DMS53 treated with DMSO at 0.1 percent for 48 hours (cell line): ENCODE measurements around the gene SDHA.
"Not testable (repeated sequence)": the region's sequence is repeated elsewhere in the genome, so short reads cannot be mapped to it uniquely, and the experiment has no call there.

Experiments used
- DNase-seq: peaks from one replicate; lab custom pipeline; 2025; ENCODE audit not compliant: unreplicated experiment; lab: John Stamatoyannopoulos, UW

The SDHA gene

DNA sequence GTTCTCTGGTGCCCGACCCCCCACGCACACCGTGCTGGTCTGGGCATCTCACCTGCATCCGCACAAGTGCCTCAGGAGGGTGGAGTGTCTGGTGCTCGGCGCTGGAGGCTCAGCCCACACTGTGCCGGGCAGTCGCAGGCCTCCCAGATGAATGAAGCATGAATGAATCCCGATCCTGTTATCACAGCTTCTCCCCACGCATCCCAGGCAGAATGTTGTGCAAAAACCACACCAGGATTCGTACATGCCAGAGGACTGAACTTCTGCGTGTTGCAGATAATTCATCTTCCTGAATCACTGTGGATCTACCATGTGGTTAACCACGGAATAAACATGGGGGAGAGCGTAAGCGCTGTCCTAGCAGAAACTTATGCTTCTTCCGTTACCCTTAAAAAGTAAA, 78.8 kb downstream of the SDHA start:
- not testable (repeated sequence) for DNase-seq

DNA sequence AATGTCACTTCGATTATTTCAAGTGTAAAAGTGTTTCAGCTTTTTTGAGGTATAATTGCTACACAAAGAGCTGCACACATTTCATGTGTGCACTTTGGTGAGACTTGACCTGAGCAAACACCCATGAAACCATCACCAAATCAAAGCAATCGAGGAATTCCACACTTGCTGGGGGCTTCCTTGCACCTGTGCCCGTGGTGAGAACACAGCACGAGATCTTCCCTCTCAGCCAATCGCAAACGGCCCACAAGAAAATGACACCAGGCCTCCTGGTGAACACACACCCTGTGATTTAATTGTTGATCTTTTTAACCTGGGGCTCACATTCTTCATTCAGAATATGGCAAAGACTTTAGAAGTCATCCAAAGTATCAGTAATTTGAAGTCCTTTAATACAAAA, 79.3 kb downstream of the SDHA start:
- not testable (repeated sequence) for DNase-seq

DNA sequence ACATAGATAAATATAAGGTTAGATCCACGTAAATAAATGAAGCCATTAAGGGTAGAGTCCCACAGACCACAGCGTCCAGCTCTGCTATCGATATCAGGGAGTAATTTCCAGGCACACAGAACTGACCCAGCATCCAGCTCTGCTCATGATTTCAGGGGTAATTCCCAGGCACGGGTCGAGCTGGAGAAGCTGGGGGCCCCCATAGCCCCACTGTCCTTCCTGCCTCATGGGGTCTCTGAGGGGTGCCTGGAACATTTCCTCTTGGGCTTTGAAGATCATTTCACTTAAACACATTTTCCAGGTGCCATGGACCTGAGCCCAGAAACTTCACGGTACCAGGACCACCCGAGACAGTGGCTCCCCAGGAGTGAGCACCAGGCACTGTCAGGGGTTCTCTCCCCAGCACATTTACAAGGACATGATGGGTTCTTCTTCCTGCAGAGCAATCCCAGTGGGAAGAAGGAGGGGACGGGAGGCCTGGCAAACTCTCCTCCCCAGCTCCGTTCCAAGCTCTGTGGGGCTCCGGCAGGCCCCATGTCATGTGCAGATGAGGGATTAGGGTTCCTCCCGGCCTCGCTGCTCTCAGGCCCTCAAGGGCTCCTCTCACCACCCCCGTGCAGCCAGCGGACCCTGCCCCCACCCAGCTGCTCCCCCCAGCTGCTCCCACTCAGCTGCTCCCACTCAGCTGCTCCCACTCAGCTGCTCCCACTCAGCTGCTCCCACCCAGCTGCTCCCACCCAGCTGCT, 80.0 kb downstream of the SDHA start:
- DNase-seq: not testable (repeated sequence)

DNA sequence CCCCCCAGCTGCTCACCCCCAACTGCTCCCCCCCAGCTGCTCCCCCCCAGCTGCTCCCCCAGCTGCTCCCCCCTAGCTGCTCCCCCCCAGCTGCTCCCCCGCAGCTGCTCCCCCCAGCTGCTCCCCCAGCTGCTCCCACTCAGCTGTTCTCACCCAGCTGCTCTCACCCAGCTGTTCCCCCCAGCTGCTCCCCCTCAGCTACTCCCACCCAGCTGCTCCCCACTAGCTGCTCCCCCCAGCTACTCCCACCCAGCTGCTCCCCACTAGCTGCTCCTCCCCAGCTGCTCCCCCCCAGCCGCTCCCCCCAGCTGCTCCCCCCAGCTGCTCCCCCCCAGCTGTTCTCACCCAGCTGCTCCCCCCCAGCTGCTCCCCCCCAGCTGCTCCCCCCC, 80.6 kb downstream of the SDHA start:
- no peak for DNase-seq

DNA sequence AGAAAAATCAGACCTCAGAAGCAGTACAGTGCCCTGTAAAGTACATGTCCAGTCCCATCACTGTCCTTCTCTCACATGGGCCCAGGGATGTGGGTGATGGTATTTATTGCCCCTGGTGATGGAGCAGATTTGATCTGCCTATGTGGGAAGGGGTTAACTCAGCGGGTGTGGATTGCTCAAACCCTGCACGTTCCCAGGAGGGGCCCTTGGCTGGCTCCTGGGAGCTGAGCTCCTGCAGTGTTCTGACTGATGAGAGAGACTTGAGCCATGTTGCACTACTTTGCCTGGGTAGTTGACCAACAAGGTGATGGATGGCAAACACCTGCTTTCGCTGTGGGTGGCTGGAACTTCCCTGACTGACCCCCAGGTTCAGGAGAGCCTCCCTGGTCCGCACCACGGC, 81.8 kb downstream of the SDHA start:
- not testable (repeated sequence) for DNase-seq

DNA sequence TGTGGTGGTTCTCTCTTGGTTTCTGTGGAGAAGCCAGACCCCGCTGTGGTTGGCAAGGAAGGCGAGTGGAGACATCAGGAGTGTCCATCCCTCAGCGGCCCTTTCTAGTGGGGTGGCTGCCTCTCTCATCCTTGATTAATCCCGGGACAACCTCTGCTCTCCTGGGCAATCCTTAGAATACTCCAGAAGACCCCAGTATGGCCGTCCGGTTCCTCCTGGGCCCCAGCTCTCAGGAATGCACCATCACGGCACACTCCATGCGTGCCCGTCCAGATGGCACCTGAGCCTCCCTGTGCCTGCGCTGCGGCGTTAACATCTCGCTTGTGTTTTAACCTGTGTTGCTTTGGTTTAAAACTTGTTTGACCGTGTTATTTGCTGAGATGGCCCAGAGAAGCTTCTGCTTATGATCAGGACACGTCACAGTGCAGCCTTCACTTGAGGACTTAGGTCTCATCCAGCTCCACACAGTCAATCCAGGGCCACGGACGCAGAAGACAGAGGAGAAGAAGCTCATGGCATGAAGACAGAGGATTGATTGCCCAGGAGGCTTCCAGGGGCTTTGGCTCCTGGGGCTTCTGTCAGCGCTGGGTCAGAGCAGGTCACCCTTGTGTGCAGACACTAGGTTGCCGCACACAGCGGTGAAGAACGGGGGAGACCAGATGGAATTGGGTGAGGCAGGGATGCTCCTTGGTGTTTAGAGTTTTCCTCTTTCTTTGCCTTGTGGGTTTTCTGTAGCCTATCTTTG, 82.7 kb downstream of the SDHA start:
- DNase-seq: not testable (repeated sequence)

DNA sequence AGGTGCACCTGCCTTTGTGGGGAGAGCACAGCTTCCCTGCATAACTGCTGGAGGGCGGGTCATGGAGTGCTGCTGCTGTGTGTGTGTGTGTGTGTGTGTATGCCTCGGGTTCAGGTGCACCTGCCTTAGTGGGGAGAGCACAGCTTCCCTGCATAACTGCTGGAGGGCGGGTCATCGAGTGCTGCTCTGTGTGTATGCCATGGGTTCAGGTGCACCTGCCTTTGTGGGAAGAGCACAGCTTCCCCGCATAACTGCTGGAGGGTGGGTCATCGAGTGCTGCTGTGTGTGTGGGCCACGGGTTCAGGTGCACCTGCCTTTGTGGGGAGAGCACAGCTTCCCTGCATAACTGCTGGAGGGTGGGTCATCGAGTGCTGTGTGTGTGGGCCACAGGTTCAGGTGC, 84.3 kb downstream of the SDHA start:
- peak; percentile 81 for DNase-seq

DNA sequence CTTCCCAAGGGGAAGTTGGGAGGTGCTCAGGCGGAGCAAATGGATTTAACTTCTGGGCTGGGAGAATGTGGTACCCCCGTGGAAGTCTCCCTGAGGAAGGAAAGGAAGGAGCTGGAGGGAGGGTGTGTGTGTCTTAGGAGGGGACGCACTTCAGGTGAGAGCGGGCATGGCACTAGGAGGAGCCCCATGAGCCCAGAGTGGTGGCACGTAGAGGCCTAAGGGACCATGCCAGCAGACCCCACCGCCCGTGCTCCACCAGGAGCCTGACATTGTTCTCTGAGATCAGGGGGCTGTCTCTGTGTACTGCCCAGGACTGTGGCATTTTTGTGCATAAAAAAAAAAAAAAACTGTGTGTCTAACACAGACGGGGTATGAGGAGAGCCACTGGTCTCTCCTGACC, 84.8 kb downstream of the SDHA start:
- no peak for DNase-seq

DNA sequence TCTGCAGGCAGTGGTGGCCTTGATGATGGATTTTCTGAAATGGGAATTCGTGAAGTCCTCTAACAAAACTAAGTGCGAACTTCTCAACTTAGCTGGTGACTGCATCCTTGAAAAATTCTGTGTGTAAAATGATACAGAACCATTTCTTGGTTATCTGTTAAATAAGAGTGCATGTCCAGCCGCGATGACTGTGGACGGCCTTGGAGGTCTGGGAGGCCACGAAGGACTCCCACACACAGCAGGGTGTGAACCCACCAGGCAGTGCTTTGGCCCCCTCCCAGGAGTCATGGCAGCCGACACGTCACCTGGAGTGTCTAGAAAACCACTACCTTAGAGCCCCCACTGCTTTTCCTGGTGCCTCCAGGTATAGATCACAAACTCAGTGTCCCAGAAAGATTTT, 85.6 kb downstream of the SDHA start:
- not testable (repeated sequence) for DNase-seq

DNA sequence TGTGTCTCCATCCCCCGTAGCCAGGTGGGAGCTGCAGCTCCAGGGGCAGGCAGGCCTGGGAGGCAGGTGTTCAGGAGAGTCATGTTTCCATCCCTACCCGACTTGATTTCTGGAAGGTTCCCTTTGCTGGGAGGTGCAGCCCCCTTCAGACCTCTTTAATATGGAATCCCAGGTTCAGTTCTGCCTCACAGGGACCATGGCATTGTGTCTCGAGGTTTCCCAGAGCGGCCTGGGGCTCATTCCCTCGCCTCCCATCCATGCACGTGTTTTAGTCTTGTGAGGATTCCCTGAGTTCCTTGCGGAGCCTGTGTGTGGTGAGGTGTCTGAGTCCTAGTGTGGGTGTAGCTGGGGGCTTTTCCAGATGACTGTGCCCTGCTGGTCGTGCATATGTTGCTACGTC, 86.9 kb downstream of the SDHA start:
- DNase-seq: no peak

DNA sequence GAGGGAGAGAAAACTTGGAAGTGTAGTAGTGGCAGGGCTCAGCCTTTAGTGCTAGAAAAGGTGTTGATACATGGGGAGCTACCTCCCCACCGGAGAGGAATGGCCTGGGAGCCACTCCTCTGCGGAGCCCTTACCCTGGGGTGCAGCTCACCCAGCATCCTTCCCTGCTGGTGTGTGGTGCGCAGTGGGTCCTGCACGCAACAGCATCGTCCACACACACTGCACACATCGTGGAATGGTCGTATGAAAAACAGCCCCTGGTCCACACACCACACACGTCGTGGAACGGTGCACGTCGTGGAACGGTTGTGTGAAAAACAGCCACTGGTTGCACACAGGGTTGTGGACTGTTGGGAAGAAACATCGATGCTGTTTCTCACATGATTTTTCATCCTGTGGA, 87.3 kb downstream of the SDHA start:
- no peak for DNase-seq

DNA sequence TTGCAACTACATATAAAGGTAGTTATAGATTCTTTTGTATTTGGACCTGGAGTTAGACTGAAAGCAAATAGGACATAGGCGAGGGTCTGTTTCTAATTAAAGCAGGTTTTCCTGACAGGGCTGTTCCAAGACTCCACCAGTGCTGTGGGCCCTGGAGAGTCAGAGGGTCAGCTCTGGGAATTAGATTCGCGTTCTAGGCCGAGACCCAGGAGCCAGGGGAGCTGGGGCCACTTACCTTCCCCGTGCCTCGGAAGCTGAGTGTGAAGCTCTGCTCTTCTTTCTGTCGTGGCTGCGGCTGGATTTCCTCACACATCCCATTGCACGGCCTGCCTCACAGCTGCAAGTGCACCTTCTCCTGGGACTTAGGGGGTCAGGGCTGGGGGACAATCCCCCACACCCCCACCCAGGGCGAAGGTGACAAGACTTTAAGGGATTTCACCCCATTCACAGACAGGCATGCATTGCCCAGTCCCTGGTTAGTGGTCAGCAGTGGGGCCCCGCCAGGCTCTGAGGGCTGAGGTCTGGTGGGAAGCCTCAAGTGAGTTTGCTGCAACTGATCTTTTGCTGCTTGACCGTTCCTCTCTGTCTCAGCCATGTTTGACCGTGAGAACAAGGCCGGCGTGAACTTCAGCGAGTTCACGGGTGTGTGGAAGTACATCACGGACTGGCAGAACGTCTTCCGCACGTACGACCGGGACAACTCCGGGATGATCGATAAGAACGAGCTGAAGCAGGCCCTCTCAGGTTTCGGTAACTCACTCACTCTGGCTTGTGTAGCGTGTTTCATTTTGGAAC, 88.1 kb downstream of the SDHA start:
- no peak for DNase-seq
